ENCODE results near the gene LIN54.

- TF ChIP-seq CTCF (IDR thresholded peaks at IDR 0.05) (no peak), POLR2AphosphoS5 (IDR thresholded peaks at IDR 0.05; ENCODE audit: low read depth, low read length) (no peak), TCF7L2 (IDR thresholded peaks at IDR 0.05; ENCODE audit: low read depth, low read length) (no peak), SIN3A (IDR thresholded peaks at IDR 0.05; ENCODE audit: borderline replicate concordance, insufficient read depth, low read depth, low read length) (no peak), REST (IDR thresholded peaks at IDR 0.05; ENCODE audit: insufficient read depth in 1 of 2, low read depth in 2 of 2, low read length in 1 of 2) (no peak)
These were observed 36.3 kb upstream of the LIN54 start for GRCh38 chr4:83046693-83047473.
